GM23338 (cell line): Measurements from ENCODE around the gene TSPAN7. TPM values are rescaled to one million over a fixed set of nuclear protein-coding genes. Genes with fewer than 3 reads are reported as not detected.

Experiments used
- ATAC-seq: fragments of 200-7000 bp; cut with Tn5 transposase; 3 replicates; pipeline ENCODE4 v1.9.1; 2020
- DNase-seq: peaks from one replicate; pipeline ENCODE4 v3.0.0-alpha.2; 2015; ENCODE audit warnings: low spot score
- H2AFZ ChIP-seq: fragments of 200-600 bp; sonication (generic); 2 replicates; pipeline ENCODE4 v1.8.0; 2016; ENCODE audit warnings: antibody characterized with exemption, mild to moderate bottlenecking, moderate library complexity
- H3F3A ChIP-seq: fragments of 200-600 bp; sonication (generic); replicated peaks from 2 replicates; pipeline ENCODE4 v1.8.0; 2017; ENCODE audit warnings: antibody characterized with exemption, mixed run types, low read depth
- H3K27ac ChIP-seq: fragments of 200-600 bp; sonication (generic); 2 replicates; pipeline ENCODE4 v1.6.1; 2016; ENCODE audit warnings: low read depth
- H3K27me3 ChIP-seq: fragments of 200-600 bp; sonication (generic); 2 replicates; pipeline ENCODE4 v1.8.0; 2016; ENCODE audit warnings: mild to moderate bottlenecking, mixed run types, moderate library complexity; ENCODE audit not compliant: insufficient read depth
- H3K36me3 ChIP-seq: fragments of 200-600 bp; sonication (generic); 2 replicates; pipeline ENCODE4 v1.8.0; 2016; ENCODE audit warnings: mild to moderate bottlenecking; ENCODE audit not compliant: insufficient read depth
- H3K4me1 ChIP-seq: fragments of 200-600 bp; sonication (generic); 2 replicates; pipeline ENCODE4 v1.8.0; 2016; ENCODE audit warnings: mild to moderate bottlenecking, moderate library complexity; ENCODE audit not compliant: insufficient read depth
- H3K4me2 ChIP-seq: fragments of 200-600 bp; sonication (generic); 2 replicates; pipeline ENCODE4 v1.7.1; 2017; ENCODE audit warnings: mixed run types
- H3K4me3 ChIP-seq: fragments of 200-600 bp; sonication (generic); 2 replicates; pipeline ENCODE4 v1.6.1; 2016; ENCODE audit warnings: mixed run types
- H3K79me2 ChIP-seq: fragments of 200-600 bp; sonication (generic); replicated peaks from 2 replicates; pipeline ENCODE4 v1.8.0; 2017; ENCODE audit warnings: mild to moderate bottlenecking; ENCODE audit not compliant: insufficient read depth
- H3K9me2 ChIP-seq: fragments of 200-600 bp; sonication (generic); 2 replicates; pipeline ENCODE4 v1.8.0; 2017; ENCODE audit not compliant: insufficient read depth
- H4K20me1 ChIP-seq: fragments of 200-600 bp; sonication (generic); replicated peaks from 2 replicates; pipeline ENCODE4 v1.8.0; 2017; ENCODE audit warnings: mild to moderate bottlenecking; ENCODE audit not compliant: insufficient read depth
- H3K27ac Mint-ChIP-seq: 2 replicates; pipeline ENCODE4 v1.8.0; 2020; ENCODE audit warnings: inconsistent platforms, mild to moderate bottlenecking, moderate library complexity, mixed read lengths
- H3K27me3 Mint-ChIP-seq: 3 replicates; pipeline ENCODE4 v1.8.0; 2022; ENCODE audit warnings: low read depth, mild to moderate bottlenecking, moderate library complexity, mixed read lengths, inconsistent platforms; ENCODE audit not compliant: insufficient read depth, poor library complexity
- H3K36me3 Mint-ChIP-seq: 3 replicates; pipeline ENCODE4 v1.8.0; 2021; ENCODE audit warnings: low read depth, mild to moderate bottlenecking, inconsistent platforms, moderate library complexity, mixed read lengths
- H3K4me1 Mint-ChIP-seq: 3 replicates; pipeline ENCODE4 v1.8.0; 2020; ENCODE audit warnings: mild to moderate bottlenecking, inconsistent platforms, mixed read lengths
- H3K4me3 Mint-ChIP-seq: 3 replicates; pipeline ENCODE4 v1.8.0; 2021; ENCODE audit warnings: moderate library complexity, mild to moderate bottlenecking, inconsistent platforms, mixed read lengths
- H3K9me3 Mint-ChIP-seq: 3 replicates; pipeline ENCODE4 v1.8.0; 2020; ENCODE audit warnings: moderate library complexity, mild to moderate bottlenecking, inconsistent platforms, mixed read lengths
- EZH2 ChIP-seq: fragments of 200-600 bp; sonication (generic); IDR thresholded peaks from one replicate; pipeline ENCODE4 v1.8.0; 2017; ENCODE audit warnings: antibody characterized with exemption, mild to moderate bottlenecking, low read depth; ENCODE audit not compliant: unreplicated experiment
- EZH2phosphoT487 ChIP-seq: fragments of 200-600 bp; sonication (generic); IDR thresholded peaks from one replicate; pipeline ENCODE4 v1.8.1; 2018; ENCODE audit warnings: antibody characterized with exemption; ENCODE audit not compliant: unreplicated experiment
- JUNB ChIP-seq: IDR thresholded peaks from one replicate; pipeline ENCODE4 v1.6.1; 2016; ENCODE audit warnings: antibody characterized with exemption; ENCODE audit not compliant: unreplicated experiment
- REST ChIP-seq: IDR thresholded peaks from one replicate; pipeline ENCODE4 v1.6.1; 2018; ENCODE audit warnings: antibody characterized with exemption; ENCODE audit not compliant: unreplicated experiment
- ZNF331 ChIP-seq: fragments of 250-450 bp; sonication (Bioruptor Pico); IDR thresholded peaks from 2 replicates; pipeline ENCODE4 v1.5.0; 2020; ENCODE audit warnings: low read depth, mild to moderate bottlenecking, moderate library complexity
- polyA plus RNA-seq: library from polyadenylated mRNA; unstranded; fragments of >200 nt; fragmentation: Nextera tagmentation; extraction: Ambion mirVana; gene quantifications from 2 replicates; pipeline ENCODE4 v1.2.1, GENCODE V29; 2016
- total RNA-seq: library from RNA; depleted of rRNA; stranded (reverse); fragments of >200 nt; shearing (Covaris generic); gene quantifications from 2 replicates; pipeline ENCODE4 v1.2.3, GENCODE V29; 2014
- TF ChIP-seq, protein P1 (sequence below): fragments of 250-450 bp; sonication (Bioruptor Pico); IDR thresholded peaks from 2 replicates; pipeline ENCODE4 v1.5.0; 2020; ENCODE audit warnings: mild to moderate bottlenecking, moderate library complexity

The TSPAN7 gene
- total and polyA plus RNA-seq, 2 experiments from 2014 or later: 7.2 to 11.5 TPM

- no peaks in the 10 kb centered on the region for H4K20me1 ChIP-seq
- H3K79me2 ChIP-seq: no peaks in the 10 kb centered on the region
- H3K4me2 ChIP-seq: no peak overlapping the region
- H3K4me1 ChIP-seq: no peaks in the 10 kb centered on the region
- no peaks in the 10 kb centered on the region for H3K27me3 Mint-ChIP-seq
- no peaks in the 10 kb centered on the region for H3F3A ChIP-seq
- no peaks in the 10 kb centered on the region for H3K36me3 Mint-ChIP-seq
- ATAC-seq: no peak
- H3K9me2 ChIP-seq: no peaks in the 10 kb centered on the region
- H3K27me3 ChIP-seq: no peaks in the 10 kb centered on the region
- no peak overlapping the region for H3K4me3 ChIP-seq
- H2AFZ ChIP-seq: no peak overlapping the region
- H3K27ac ChIP-seq: no peak overlapping the region
- TF ChIP-seq ZNF331 (CRISPR knock-in tag) (no peak), EZH2 (no peak), REST (no peak), JUNB (no peak), EZH2phosphoT487 (no peak)
- TF ChIP-seq, protein P1, sequence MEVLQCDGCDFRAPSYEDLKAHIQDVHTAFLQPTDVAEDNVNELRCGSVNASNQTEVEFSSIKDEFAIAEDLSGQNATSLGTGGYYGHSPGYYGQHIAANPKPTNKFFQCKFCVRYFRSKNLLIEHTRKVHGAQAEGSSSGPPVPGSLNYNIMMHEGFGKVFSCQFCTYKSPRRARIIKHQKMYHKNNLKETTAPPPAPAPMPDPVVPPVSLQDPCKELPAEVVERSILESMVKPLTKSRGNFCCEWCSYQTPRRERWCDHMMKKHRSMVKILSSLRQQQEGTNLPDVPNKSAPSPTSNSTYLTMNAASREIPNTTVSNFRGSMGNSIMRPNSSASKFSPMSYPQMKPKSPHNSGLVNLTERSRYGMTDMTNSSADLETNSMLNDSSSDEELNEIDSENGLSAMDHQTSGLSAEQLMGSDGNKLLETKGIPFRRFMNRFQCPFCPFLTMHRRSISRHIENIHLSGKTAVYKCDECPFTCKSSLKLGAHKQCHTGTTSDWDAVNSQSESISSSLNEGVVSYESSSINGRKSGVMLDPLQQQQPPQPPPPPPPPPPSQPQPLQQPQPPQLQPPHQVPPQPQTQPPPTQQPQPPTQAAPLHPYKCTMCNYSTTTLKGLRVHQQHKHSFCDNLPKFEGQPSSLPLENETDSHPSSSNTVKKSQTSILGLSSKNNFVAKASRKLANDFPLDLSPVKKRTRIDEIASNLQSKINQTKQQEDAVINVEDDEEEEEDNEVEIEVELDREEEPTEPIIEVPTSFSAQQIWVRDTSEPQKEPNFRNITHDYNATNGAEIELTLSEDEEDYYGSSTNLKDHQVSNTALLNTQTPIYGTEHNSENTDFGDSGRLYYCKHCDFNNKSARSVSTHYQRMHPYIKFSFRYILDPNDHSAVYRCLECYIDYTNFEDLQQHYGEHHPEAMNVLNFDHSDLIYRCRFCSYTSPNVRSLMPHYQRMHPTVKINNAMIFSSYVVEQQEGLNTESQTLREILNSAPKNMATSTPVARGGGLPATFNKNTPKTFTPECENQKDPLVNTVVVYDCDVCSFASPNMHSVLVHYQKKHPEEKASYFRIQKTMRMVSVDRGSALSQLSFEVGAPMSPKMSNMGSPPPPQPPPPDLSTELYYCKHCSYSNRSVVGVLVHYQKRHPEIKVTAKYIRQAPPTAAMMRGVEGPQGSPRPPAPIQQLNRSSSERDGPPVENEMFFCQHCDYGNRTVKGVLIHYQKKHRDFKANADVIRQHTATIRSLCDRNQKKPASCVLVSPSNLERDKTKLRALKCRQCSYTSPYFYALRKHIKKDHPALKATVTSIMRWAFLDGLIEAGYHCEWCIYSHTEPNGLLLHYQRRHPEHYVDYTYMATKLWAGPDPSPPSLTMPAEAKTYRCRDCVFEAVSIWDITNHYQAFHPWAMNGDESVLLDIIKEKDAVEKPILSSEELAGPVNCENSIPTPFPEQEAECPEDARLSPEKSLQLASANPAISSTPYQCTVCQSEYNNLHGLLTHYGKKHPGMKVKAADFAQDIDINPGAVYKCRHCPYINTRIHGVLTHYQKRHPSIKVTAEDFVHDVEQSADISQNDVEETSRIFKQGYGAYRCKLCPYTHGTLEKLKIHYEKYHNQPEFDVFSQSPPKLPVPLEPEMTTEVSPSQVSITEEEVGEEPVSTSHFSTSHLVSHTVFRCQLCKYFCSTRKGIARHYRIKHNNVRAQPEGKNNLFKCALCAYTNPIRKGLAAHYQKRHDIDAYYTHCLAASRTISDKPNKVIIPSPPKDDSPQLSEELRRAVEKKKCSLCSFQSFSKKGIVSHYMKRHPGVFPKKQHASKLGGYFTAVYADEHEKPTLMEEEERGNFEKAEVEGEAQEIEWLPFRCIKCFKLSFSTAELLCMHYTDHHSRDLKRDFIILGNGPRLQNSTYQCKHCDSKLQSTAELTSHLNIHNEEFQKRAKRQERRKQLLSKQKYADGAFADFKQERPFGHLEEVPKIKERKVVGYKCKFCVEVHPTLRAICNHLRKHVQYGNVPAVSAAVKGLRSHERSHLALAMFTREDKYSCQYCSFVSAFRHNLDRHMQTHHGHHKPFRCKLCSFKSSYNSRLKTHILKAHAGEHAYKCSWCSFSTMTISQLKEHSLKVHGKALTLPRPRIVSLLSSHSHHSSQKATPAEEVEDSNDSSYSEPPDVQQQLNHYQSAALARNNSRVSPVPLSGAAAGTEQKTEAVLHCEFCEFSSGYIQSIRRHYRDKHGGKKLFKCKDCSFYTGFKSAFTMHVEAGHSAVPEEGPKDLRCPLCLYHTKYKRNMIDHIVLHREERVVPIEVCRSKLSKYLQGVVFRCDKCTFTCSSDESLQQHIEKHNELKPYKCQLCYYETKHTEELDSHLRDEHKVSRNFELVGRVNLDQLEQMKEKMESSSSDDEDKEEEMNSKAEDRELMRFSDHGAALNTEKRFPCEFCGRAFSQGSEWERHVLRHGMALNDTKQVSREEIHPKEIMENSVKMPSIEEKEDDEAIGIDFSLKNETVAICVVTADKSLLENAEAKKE (CRISPR knock-in tag): no peak
- H3K27ac Mint-ChIP-seq: no peak overlapping the region
- no peak for DNase-seq
- no peaks in the 10 kb centered on the region for H3K4me1 Mint-ChIP-seq
- H3K4me3 Mint-ChIP-seq: no peak overlapping the region
- no peaks in the 10 kb centered on the region for H3K36me3 ChIP-seq
- no peaks in the 10 kb centered on the region for H3K9me3 Mint-ChIP-seq
Measured at GRCh38 chrX:38679695-38680094, 118.4 kb downstream of the TSPAN7 start.
